ENCODE measurements around the gene DCXR.

DCXR gene

DNA sequence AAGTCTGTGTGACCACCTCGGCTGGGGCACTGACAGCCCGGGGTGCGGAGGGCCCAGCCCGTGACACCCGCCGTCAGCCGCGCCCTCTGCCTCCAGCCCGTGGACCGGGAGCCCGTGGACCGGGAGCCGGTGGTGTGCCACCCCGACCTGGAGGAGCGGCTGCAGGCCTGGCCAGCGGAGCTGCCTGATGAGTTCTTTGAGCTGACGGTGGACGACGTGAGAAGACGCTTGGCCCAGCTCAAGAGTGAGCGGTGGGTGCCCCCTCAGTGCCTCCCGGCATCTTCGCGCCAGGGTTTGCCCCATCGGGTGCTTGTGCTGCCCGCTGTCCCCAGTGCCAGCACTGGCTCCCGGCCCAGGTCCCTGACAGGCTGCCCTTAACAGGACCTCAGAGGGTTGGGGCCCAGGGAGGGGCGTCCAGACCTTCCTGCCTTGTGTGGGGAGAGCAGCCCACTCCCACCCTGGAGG, 28.5 kb downstream of the DCXR start:
- DNase-seq, result no peak

DNA sequence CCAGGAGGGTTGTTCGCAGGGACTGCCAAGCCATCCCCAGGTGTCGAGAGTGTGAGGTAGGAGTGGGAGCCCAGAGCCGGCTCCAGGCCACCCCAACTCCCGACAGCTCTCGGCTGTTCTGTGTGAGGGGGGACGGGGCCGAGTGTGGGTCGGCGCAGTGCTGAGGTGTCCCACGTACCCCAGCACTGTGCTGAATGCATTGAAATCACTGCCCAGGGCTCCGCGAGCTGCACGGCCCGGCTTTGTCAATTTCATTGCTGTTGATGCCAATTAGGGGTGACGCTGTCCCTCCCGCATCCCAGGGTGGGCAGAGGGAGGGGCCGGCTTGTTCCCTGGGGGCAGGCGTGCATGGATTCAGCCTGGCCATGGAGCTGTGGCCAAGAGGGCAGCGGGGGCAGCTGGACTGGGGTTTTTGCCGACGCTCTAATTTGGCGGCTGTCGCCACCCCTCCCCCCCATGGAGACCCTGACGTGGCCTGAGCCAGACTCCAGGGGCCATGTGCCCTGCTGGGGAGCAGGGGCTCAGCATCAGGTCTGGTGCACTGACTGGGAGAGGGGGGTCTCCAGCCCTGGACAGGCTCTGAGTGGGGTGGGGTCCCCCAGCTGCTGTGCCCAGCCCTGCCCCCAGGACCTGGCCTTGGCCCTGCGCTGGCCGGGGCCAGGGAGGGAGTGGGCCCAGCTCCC, 29.1 kb downstream of the DCXR start:
- DNase-seq, result no peak

DNA sequence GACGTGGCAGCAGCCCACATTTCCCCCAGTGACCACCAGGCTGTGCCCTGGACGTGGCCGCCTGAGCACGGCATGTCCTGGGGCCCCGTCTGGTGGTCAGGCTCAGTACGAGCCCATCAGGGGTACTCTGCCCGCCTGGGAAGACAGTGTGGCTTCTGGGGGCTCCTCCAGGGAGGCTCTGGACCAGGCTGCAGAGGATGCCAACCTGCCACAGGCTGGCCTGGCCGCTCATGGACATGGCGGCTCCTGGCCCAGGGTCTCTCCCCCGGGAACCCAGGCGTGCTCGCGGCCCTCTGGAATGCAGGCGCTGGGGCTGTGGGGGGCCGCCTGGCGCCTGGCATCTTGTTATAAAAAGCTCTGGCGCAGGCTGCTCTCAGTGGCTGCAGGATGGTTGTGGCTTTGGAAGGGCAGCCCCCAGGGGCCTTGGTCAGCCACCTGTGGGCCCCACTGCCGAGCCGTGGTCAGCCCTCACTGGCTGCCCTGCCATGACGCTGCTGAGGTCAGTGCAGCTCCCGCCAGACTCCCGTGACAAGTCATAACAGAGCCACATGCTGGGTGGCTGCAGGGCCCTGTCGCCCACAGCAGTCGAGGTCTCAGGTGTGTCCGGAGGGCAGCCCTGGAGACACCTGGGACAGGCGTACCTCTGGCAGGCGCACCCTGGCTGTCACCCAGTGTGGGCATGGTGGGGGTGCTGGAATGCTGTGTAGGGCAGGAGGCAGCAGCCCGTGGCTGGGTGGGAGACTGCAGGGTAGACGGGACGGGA, 29.8 kb downstream of the DCXR start:
- DNase-seq, result no peak

DNA sequence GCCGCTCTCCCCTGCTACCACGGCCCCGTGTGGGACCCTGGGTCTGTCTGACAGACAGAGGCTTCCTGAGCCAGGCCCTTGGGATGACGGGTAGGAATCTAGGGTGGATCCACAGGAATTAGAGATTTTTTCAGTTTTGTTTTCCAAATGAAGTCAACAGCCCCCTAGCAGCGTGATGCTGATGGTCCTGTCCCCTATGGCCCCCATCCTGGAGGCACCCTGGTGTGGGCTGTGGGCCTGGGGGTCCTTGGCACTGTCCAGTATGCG, 30.3 kb downstream of the DCXR start:
- no peak for DNase-seq

DNA sequence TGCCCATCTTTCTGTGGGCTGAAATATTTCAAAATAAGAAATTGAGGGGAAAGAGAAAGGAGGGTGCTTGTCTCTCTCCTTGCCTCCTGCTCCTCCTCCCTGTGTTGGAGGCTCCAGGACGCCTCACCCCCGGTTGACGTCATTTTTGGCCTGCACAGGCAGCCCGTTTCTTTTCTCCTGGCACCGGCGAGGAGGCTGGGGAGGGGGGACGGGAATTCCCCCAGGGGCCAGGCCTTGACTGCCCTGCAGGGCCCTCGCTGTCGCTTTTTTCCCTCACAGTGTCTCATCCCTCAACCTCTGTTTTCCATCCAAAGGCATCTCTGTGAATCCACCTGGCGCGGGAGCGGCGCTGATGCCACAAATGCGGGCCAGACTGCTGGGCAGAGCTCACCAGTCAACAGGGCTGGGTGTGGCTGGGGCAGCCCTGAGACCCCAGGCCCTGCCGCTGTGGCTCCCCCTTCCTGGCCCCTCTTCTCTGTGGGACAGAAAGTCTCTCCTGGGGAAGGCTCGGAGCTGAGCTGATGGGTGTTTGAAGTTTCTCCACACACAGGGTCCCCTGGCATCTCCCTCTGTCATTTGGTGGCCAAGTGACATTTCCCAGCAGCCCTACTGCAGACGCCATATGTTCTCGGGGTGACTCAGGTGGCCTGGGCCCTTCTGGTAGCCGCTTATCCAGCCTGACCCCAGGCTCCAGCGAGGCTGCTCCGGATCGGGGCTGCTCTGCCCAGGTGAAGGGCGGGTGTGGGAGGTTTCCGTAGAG, 30.8 kb downstream of the DCXR start:
- no peak for DNase-seq

DNA sequence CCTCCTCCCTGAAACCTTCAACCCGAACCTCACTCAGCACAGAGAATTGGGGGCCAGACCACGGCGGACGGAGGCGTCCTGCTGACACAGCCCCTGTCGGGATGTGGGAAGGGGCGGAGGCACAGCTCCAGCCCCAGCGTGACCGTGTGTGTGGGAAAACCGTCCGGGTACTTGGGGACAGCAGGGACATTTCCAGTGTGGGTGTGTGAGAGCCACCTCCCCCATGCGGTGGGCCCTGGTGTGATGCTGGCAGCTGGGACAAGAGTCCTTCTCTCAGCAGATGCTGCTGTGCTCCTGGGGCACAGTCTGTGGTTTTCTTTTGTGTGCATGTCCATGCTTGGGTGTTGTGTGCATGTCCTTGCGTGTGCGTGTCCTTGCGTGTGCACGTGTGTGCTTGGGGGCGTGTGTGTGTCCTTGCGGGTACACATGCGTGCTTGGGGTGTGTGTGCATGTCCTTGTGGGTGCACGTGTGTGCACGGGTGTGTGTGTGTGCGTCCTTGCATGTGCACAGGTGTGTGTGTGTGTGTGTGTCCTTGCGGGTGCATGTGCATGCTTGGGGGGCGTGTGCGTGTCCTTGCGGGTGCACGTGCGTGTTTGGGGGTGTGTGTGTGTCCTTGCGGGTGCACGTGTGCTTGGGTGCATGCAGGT, 31.7 kb downstream of the DCXR start:
- no peak for DNase-seq

DNA sequence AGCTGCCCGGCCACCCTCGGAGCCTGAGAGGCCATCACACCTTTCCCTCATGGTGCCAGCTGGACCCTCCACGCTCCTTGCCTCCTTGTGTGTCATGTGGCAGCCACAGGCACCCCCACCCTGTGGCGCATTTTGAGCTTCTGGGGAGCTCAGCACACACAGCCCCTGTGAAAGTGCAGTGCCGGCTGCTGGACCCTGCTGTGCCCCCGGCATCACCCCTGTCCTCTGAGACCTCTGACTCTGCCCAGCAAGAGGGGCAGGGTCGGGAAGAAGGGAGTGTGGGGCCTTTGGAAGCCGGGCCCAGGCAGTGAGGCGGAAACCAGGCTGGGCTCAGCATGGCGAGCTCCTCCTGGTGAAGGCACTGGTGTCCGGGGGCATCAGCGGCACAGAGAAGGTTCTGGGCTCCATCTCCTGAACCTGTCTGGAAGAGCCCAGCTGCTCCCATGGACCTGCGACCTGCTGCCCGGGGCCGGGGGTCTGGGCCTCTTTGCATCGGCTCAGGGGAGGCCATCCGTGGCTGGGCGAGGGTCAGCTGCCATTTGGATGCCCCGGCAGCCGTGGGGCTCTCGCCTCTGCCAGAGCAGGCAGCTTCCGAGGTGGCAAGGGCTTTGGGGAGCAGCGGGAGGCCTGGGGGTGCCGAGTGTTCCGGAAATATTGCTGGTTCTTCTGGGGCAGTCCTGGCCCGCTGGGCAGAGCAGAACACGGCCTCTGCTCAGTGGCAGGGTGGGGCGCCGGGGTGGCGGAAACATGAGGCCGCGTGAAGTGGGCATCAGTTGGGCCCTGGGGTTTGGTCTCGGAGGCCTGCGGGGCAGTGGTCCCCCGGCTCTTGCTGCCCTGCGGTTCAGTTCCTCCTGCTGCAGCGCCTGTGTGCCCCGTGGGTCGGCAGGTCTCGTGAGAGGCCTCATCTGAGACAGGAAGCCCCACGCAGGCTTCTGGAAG, 32.7 kb downstream of the DCXR start:
- DNase-seq, result no peak

DNA sequence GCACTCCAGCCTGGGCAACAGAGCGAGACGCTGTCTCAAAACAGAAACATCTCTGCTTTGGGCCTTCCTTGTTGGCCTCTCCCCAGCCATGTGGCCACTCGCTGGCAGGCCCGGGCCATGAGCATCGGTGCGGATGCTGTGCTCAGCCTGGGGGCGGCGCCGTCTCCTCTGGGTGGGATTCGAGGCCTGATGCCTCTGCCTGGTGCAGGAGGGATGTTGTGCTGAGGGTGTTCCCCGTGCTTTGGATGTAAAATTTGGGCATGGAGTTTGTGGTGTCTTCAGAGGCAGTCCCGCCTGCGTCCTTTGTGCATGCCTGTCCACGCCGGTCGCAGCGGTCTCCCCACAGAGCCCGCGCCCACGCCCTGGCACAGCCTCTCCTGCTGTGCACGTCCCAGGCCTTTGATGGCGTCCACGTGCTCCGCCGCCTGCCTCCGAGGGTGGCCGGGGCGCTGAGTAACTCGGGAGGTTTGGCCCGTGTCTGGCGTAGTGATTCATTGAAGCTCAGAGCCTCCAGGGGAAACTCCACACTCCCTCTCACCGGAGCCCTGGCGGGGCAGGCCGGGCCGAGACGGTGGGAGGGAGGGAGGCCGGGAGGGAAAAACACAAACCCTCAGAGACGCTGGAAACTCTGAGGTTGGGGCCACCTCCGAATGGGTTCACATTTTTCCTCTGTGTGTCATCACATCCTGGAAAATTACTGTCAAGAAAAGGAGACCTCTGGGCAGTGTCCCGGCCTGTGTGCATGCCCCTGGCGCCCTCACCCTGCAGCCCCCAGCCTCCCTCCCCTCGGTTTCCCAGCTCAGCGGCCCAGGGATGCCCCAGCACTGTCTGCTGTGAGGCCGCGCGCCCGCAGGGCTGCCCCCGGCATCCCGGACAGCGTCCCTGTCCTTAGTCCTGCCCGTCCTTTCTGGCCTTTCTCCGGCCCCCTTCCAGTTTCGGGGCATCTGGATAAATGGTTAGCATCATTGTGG, 33.8 kb downstream of the DCXR start:
- no peak for DNase-seq

DNA sequence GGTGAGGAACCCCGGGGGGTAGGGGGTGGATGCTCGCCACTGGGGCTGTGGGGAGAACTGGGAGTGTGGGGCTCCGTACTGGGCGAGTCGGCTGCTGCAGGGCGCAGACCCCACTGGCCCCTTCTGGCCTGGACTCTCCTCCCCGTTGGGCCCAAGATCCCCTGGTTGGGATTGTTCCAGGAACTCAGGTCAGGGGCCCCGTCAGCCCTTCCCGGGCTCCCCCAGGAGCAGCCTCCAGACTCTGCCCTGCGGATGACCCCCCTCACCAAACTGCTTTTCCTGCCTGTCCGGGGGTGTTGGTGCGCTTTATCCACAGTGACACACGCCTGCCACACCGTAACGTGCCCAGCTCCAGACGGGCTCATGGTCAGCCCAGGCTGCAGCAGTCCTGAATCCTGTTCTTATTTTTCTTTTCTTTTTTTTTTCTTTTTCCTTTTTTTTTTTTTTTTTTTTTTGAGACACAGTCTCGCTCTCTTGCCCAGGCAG, 35.9 kb downstream of the DCXR start:
- no peak for DNase-seq

DNA sequence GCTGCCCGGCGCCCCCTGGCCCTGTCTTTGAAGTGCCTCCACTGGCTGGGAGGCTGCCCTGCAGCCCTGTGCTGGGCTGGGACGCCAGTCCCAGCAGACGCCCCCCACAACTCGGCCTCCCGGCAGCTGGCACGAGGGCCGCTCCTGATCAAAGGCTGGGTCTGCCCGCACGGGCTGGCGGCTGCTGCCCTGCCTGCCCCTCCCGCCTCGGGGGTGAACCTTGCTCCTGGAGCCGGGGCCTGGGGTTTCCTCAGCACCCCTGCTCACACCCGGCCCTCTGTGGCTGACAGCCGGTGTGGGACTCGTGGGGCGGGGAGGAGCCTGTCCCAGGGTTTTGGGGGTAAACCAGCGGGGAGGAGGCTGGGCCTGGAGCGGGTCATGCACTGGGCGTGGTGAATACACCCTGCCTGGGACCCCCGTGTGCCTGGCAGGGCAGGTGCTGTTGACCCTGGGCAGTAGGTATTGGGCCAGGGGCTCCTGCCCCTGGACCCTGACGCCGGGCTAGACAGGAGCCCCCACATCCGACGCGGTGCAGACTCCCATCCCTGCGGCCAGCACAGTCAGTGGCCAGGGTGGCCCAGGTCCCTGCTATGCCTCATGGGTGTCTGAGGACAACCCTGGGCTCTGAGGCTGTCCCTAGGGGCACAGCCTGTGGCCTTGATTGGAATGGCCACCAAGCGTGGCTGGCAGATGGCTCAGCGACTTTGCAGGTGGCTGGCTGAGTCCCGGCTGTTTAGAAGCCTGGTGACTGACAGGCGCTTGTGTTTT, 36.5 kb downstream of the DCXR start:
- no peak for DNase-seq

DNA sequence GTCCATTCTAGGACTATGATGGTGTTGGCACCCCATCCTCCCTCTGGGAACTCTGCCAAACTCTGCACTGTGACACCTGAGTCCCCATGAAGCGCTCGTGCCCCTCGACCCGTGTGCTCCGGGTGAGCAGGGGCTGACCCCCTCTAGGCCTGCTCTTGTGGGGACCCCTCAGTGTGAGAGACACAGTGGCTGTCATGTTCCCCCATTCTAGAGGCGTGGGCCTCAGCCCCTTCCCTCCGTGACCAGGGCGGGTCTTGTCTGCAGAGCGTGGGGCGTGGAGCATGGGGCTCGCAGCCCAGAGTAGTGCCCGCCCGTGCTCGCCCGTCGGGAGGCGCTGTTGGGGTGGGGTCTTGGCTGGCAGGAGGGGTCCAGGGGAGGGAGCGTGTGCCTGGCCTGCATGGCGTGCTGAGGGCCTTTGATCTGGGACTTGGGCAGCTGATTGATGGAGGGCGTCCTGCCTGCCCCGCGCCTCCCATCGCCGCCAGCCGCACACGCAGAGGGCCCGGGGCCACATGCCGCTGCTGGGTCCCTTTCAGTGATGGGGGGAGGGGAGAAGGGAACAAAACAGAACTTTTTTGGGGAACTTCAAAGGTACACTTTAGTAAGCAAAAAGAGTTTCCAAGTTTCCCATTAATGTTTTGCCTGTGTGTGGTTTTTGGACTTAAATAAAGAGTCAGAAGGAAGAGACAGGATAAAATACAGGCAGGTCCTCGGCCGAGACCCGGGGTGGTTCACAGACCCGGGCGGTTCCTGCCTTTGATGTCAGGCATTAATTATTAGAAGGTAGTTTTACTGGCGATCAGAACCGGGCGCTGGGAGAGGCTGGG, 37.3 kb downstream of the DCXR start:
- no peak for DNase-seq

DNA sequence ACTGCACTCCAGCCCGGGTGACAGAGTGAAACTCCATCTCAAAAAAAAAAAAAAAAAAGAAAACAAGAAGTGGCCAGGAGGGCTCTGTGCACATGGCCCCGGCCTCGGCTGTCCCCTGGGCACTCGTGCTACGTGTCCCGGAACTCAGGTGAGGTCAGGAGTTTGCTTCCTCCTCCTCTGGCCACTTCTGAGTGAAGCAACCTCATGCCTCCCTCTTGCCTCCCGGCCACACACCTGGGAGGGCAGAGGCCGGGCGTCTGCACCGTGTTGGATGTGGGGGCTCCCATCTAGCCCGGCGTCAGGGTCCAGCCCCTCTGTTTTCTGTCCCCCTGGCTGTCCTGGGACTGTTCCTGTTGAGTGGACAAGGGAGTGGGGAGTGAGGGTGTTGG, 37.9 kb downstream of the DCXR start:
- DNase-seq, result no peak

DNA sequence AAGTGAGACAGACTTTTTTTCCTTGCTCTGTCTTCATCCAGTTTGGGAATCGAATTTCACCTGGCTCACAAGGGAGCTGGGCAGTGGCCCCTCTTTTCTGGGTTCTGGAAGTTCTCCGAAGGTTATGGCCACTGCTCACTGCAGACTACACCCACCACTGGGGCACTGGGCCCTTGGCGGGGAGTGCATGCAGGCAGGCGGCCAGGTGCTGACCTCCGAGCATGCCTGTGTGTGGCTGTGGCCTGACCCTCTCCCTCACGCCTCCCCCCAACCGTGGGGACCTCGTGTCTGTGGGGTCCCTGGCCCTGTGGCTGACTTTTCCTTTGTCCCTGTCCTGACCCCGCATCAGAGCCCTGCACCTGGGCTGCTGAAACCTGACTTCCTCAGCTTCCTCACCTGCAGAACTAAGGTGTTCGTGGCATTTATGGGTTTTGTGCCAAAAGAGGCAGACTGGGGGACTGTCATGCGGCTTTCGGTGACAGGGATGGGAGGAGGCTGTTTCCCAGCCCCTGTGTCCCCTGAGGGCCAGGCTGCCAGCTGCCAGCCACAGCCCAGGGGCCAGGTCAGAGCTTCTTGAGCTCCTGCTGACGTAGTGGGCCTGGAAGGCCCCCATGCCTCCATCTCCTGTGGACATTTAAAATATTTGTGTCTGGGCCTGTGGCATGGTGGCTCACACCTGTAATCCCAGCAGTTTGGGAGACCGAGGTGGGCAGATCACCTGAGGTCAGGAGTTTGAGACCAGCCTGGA, 38.6 kb downstream of the DCXR start:
- no peak for DNase-seq

DNA sequence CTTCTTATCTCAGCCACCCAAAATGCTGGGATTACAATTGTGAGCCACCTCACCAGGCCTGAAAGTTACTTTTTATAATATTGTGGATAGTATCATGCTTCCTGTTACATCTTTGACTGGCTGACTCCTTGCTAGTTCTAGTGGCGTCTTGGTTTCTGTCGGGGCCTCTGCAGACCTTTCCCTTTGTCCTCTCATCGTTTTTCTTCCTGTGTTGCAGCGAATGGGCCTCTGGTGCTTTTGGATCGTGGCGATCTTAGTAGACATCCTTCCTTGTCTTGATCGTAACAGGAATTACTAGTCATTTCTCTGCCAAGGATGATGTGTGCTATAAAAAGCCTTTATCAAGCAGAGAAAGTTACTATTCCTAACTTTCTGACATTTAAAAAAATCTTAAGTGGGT, 39.3 kb downstream of the DCXR start:
- no peak for DNase-seq

DNA sequence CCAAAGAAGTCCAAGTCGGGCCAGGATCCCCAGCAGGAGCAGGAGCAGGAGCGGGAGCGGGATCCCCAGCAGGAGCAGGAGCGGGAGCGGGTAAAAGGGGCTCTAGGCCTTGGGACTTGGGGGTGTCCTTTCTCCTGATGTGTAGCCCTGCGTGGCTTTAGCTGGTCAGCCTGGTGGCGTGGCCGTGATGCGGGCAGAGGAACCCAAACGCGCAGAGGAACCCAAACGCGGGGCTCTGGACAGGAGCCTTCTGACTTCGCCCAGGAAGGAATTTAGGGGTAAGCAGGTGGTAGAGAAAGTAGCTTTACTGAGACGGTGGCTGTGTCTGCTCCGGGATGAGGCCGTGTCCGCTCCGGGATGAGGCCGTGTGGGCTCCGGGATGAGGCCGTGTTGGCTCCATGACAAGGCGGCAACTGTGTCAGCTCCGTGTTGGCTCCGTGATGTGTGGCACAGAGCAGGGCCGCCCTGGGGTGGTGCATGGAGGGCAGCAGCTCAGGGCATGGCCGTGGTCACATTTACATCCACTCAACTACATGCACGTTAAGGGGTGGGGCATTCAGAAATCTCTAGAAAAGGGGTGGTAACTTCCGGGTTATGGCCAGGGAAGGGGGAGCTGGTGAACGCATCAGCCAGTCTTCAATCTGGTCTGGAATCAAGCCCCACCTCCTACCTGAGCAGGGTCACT, 40.6 kb downstream of the DCXR start:
- DNase-seq, result no peak

DNA sequence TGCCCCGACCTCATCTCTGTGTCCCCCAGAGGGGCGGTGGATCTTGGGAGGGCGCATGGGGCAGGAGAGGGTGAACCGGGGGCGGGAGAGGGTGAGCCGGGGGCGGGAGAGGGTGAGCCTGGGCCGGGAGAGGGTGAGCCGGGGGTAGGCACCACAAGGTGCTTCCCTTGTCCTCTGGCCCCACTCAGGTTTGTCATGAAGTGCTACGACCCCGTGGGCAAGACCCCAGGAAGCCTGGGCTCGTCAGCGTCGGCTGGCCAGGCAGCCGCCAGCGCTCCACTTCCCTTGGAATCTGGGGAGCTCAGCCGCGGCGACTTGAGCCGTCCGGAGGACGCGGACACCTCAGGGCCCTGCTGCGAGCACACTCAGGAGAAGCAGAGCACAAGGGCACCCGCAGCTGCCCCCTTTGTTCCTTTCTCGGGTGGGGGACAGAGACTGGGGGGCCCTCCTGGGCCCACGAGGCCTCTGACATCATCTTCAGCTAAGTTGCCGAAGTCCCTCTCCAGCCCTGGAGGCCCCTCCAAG, 41.2 kb downstream of the DCXR start:
- no peak for DNase-seq

DNA sequence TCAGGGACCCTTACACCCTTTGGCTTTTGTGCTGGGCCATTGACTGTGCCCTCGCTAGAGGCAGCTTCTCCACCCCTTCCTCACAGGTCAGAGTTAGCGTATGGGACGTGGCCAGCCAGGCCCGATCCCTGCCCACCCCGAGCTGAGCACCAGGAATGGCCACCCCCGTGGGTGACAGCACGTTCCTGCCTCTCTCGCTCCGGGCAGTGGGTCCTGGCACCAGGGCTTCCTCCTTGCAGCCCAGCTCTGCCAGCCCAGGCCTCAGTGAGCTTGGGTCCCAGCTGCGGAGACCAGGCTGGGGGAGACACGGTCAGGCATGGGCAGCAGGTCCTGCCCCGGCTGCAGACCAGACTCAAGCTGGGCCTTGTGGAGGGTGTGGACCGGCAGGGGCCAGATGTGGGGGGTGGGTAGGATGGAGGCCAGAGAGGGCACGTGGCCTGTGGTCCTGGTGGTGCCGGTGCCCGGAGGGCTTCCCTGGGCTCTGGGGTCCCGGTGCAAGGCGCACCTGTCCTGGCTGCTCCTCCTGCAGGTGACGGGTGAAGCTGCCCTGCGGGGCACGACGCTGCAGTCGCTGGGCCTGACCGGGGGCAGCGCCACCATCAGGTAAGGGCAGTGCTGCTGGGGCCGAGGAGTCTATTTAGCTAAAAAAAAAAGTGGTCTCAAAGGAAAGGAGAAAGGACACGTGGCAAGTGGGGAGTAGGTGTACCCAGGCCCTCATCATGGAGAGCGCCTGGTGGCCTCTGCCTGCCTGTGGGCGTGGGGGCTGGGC, 41.9 kb downstream of the DCXR start:
- no peak for DNase-seq

Data from NCI-H774 (cell line).